Retinal pigment epithelial cell (primary cell): Measurements from ENCODE around the gene BCO1.
"Not testable (repeated sequence)": the region's sequence is repeated elsewhere in the genome, so short reads cannot be mapped to it uniquely, and the experiment has no call there.

Experiments
- DNase-seq: peaks from one replicate; pipeline ENCODE4 v3.0.0-alpha.2; 2010; ENCODE audit warnings: low read depth
- H3K4me3 ChIP-seq: 2 replicates; pipeline ENCODE4 v1.5.1; 2011; ENCODE audit warnings: mild to moderate bottlenecking, low read length, control low read depth, moderate library complexity
- CTCF ChIP-seq: conservative IDR thresholded peaks from 2 replicates; pipeline ENCODE4 v1.5.1; 2011; ENCODE audit warnings: low read depth, low read length, control low read depth, inconsistent platforms

BCO1 gene

DNA sequence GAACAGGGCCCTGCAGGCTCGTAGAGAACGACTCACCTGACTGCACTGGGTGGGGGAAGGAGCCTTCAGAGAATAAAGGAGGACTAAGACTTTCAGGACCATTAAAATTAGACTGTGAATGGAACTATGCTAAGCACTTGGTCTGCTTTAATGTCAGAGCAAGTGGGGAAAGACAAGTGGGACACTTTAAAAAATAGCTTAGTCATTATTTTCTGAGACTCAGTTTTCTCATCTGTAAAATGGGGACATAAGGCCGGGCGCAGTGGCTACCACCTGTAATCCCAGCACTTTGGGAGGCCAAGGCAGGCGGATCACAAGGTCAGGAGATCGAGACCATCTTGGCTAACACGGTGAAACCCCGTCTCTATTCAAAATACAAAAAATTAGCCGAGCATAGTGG, 19.3 kb upstream of the BCO1 start:
- no peak for TF ChIP-seq CTCF
- DNase-seq: no peak
- H3K4me3 ChIP-seq: no peak overlapping the region

- TF ChIP-seq CTCF: no peak
- H3K4me3 ChIP-seq: no peak overlapping the region
- DNase-seq: no peak
Measured at GRCh38 chr16:81220349-81220748, 18.1 kb upstream of the BCO1 start.

DNA sequence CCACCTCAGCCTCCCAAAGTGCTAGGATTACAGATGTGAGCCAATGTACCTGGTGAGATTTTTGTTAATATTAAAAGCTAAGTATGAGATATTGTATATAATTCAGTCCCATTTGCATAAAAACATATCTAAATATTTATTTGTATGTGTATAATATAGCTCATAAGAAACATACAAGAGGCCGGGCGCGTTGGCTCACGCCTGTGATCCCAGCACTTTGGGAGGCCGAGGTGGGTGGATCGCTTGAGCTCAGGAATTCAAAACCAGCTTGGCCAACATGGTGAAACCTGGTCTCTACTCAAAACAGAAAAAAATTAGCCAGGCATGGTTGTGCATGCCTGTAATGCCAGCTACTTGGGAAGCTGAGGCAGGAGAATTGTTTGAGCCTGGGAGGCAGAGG, 16.8 kb upstream of the BCO1 start:
- TF ChIP-seq CTCF: no peak
- no peak overlapping the region for H3K4me3 ChIP-seq
- DNase-seq: no peak

DNA sequence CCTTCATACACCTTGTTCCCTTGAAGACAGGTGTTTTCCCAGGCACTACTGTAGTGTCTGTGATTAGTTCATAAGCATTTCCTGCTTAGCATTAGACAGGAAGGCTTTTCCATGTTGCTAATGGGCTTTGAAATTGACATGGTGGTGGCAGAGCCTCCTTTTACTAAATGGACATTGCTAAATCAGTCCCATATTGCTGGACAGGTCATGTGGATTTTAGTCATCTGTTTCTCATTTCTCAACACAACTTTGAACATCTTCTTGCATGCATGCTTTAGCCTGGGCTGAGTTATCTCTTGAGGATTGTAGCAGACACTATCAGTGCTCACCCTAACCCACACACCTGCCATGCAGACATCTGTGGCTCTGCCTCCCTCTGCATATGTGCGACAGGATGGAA, 13.7 kb upstream of the BCO1 start:
- DNase-seq: no peak
- no peak overlapping the region for H3K4me3 ChIP-seq
- TF ChIP-seq CTCF: no peak

- H3K4me3 ChIP-seq, DNase-seq: not testable (repeated sequence)
Measured at GRCh38 chr16:81225697-81226096, 12.8 kb upstream of the BCO1 start.

DNA sequence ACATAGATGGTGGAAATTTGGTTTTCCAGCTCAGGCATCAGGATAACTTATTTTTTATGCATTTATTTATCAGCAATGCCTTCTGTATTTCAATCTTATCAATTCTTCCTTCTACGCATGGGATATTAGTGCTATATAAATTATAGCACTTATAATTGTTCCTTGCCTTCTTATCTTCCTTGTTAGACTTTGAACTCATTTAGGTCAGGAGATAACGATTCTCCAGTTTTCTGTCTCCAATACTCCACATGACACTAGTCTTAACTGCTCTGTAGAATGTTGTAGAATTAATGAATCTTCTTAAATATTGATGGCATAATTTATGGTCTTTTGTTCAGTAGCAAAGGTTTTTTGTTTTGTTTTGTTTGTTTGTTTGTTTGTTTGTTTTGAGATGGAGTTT, 10.7 kb upstream of the BCO1 start:
- TF ChIP-seq CTCF: no peak
- H3K4me3 ChIP-seq: no peak overlapping the region
- no peak for DNase-seq

DNA sequence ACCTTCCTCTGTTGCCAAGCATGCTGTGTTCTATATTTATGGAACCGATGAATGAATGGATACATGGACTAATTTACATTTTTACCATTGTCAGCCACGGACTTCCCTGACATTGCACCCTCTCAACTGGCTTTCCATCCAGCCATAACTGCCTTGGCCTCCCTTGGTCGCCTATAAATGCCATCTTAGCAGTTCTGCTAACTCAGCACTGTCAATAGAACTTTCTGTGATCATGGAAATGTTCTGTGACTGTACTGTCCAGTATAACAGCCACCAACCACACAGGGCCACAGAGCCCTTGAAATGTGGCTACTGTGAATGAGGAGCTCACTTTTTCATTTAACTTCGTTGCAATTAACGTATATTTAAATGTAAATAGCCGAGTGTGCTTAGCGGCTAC, 8.7 kb upstream of the BCO1 start:
- TF ChIP-seq CTCF: no peak
- DNase-seq: no peak
- no peak overlapping the region for H3K4me3 ChIP-seq

DNA sequence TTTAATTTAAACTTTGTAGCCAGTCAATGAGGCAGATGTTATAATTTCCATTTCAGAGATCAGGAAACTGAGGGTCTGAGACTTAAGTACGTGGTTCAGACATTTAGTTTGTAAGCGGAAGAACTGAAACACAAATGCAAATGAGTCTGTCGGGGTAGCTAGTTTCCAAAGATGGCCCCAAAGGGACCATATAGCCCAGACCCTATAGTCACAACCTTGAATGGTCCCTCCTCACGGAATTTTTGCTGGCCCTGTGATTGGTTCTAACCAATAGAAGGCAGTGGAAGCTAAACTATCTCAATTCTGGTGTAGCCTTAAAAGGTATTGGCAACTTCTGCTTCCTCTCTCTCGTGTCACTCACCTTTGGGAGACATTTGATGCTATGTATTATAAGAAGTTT, 7.5 kb upstream of the BCO1 start:
- DNase-seq: no peak
- no peak overlapping the region for H3K4me3 ChIP-seq
- TF ChIP-seq CTCF: no peak
